Loucy (cell line): ENCODE results near the gene ATP11B.

ENCODE experiments used
- H2AFZ ChIP-seq: fragments of 200-600 bp; sonication (generic); 2 replicates; pipeline ENCODE4 v1.6.0; 2016; ENCODE audit warnings: antibody characterized with exemption, mild to moderate bottlenecking, low read length, moderate library complexity
- H3F3A ChIP-seq: fragments of 200-600 bp; 2 replicates; pipeline ENCODE4 v1.6.0; 2016; ENCODE audit warnings: antibody characterized with exemption, low read depth, mild to moderate bottlenecking
- H3K27me3 ChIP-seq: fragments of 200-600 bp; sonication (generic); 2 replicates; pipeline ENCODE4 v1.6.1; 2014; ENCODE audit warnings: low read length, mild to moderate bottlenecking; ENCODE audit not compliant: insufficient read depth, poor library complexity, severe bottlenecking
- H3K36me3 ChIP-seq: fragments of 200-600 bp; sonication (generic); 2 replicates; pipeline ENCODE4 v1.6.1; 2016; ENCODE audit warnings: low read length; ENCODE audit not compliant: insufficient read depth
- H3K4me1 ChIP-seq: fragments of 200-600 bp; sonication (generic); 2 replicates; pipeline ENCODE4 v1.5.1; 2014; ENCODE audit warnings: low read length, mild to moderate bottlenecking; ENCODE audit not compliant: insufficient read depth, poor library complexity, severe bottlenecking
- H3K4me2 ChIP-seq: fragments of 200-600 bp; sonication (generic); 2 replicates; pipeline ENCODE4 v1.6.0; 2014; ENCODE audit warnings: antibody characterized with exemption, low read length, low read depth, mild to moderate bottlenecking; ENCODE audit not compliant: poor library complexity, severe bottlenecking
- H3K4me3 ChIP-seq: fragments of 200-600 bp; sonication (generic); 2 replicates; pipeline ENCODE4 v1.5.1; 2014; ENCODE audit warnings: low read length, mild to moderate bottlenecking, mixed read lengths; ENCODE audit not compliant: poor library complexity, severe bottlenecking
- H3K79me2 ChIP-seq: fragments of 200-600 bp; sonication (generic); 2 replicates; pipeline ENCODE4 v1.6.1; 2014; ENCODE audit warnings: low read length; ENCODE audit not compliant: insufficient read depth
- H3K9ac ChIP-seq: fragments of 200-600 bp; sonication (generic); 2 replicates; pipeline ENCODE4 v1.6.0; 2014; ENCODE audit warnings: mild to moderate bottlenecking, low read depth, low read length, moderate library complexity; ENCODE audit not compliant: poor library complexity, severe bottlenecking
- H3K9me2 ChIP-seq: fragments of 200-600 bp; sonication (generic); replicated peaks from 2 replicates; pipeline ENCODE4 v1.6.1; 2016; ENCODE audit warnings: low read depth, low read length, mixed read lengths
- H3K9me3 ChIP-seq: fragments of 200-600 bp; sonication (generic); 2 replicates; pipeline ENCODE4 v1.6.1; 2014; ENCODE audit warnings: mild to moderate bottlenecking, antibody characterized with exemption, low read length, low read depth; ENCODE audit not compliant: insufficient read depth
- H4K20me1 ChIP-seq: fragments of 200-600 bp; sonication (generic); 2 replicates; pipeline ENCODE4 v1.6.0; 2014; ENCODE audit warnings: antibody characterized with exemption, low read length, mild to moderate bottlenecking; ENCODE audit not compliant: insufficient read depth, poor library complexity, severe bottlenecking
- CTCF ChIP-seq: fragments of 200-600 bp; sonication (generic); conservative IDR thresholded peaks from 2 replicates; pipeline ENCODE4 v1.5.1; 2014; ENCODE audit warnings: mild to moderate bottlenecking, antibody characterized with exemption, low read length
- EZH2phosphoT487 ChIP-seq: fragments of 200-600 bp; IDR thresholded peaks from 2 replicates; pipeline ENCODE4 v1.6.1; 2018; ENCODE audit warnings: antibody characterized with exemption, mild to moderate bottlenecking, moderate library complexity, borderline replicate concordance

ATP11B gene

DNA sequence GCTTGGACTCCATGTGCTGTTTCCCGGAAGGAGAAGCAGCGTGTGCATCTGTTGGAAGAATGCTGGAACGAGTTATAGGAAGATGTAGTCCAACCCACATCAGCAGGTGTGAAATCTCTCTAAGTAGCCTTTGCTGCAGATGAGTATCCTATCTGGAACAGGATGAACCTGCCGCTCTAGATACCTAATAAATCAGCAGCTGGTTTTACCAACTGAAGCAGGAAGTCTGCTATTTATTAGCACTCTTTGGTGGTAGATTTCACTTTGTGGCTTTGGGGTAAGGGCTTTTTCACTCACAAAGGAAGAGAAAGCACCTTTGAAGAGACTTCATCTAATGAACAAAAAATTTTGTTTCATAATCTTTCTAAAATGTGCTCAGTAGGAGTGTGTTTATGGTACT, 120.6 kb downstream of the ATP11B start:
- peak overlapping the region; percentile 81 for H3K9ac ChIP-seq
- H4K20me1 ChIP-seq: no peaks in the 10 kb centered on the region
- H3K9me2 ChIP-seq: no peaks in the 10 kb centered on the region
- H3K9me3 ChIP-seq: no peaks in the 10 kb centered on the region
- peaks cover 13% of the 10 kb centered on the region for H3F3A ChIP-seq
- H3K4me3 ChIP-seq: peak overlapping the region; percentile 66
- no peak overlapping the region for H2AFZ ChIP-seq
- H3K36me3 ChIP-seq: no peaks in the 10 kb centered on the region
- TF ChIP-seq CTCF (no peak), EZH2phosphoT487 (no peak)
- H3K79me2 ChIP-seq: peaks cover 10% of the 10 kb centered on the region
- peaks cover 87% of the 10 kb centered on the region for H3K4me1 ChIP-seq
- H3K27me3 ChIP-seq: no peaks in the 10 kb centered on the region
- H3K4me2 ChIP-seq: peak overlapping the region; percentile 75

GRCh38 chr3:182914341-182914740, 121.0 kb downstream of the ATP11B start:
- Histone ChIP-seq H4K20me1 (no peaks in the 10 kb centered on the region), H3K9me2 (no peaks in the 10 kb centered on the region), H3K36me3 (no peaks in the 10 kb centered on the region), H2AFZ (no peak overlapping the region), H3K4me3 (peak overlapping the region; percentile 66), H3F3A (peaks cover 13% of the 10 kb centered on the region), H3K9me3 (no peaks in the 10 kb centered on the region), H3K9ac (peak overlapping the region; percentile 81), H3K4me1 (peaks cover 91% of the 10 kb centered on the region), H3K27me3 (no peaks in the 10 kb centered on the region), H3K79me2 (peaks cover 10% of the 10 kb centered on the region), H3K4me2 (peak overlapping the region; percentile 75)
- TF ChIP-seq EZH2phosphoT487: no peak
- TF ChIP-seq CTCF: no peak

DNA sequence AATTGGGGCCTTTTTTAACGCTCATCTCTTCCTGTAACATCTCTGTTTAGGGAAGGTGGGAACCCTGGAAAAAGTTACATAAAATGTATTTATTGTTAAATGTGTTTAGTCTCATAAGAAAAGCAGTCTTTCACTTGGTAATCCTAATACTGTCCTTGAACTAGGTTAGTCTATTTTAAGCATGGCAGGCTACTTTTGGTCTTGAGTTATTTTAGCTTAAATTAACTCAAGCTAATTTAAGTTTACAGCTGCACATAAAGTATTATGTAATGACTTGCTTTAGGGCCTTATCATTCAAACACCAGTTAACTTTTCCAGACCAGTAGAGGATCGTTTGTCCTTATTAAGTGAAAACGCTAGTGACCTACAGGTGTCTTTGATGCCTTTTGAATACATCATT, 123.8 kb downstream of the ATP11B start:
- Histone ChIP-seq H2AFZ (no peak overlapping the region), H3F3A (peaks cover 13% of the 10 kb centered on the region), H3K9ac (peak overlapping the region; percentile 3), H3K79me2 (peaks cover 10% of the 10 kb centered on the region), H3K36me3 (no peaks in the 10 kb centered on the region), H3K4me3 (no peak overlapping the region), H3K9me3 (no peaks in the 10 kb centered on the region), H4K20me1 (no peaks in the 10 kb centered on the region), H3K4me1 (peaks cover 93% of the 10 kb centered on the region), H3K4me2 (no peak overlapping the region), H3K9me2 (no peaks in the 10 kb centered on the region), H3K27me3 (no peaks in the 10 kb centered on the region)
- TF ChIP-seq CTCF: no peak
- no peak for TF ChIP-seq EZH2phosphoT487
